ENCODE measurements around the gene DSC1.

The DSC1 gene

GRCh38 chr18:31203096-31203793, 40.6 kb upstream of the DSC1 start:
- Histone ChIP-seq H3K4me1 (ENCODE audit: control insufficient read depth in 1 of 2, insufficient read depth in 1 of 2, low read depth in 1 of 2, low read length in 1 of 2) (peaks cover 50% of the 10 kb centered on the region in 2 experiments), H3K27me3 (no peaks in the 10 kb centered on the region), H3K36me3 (no peaks in the 10 kb centered on the region), H3K4me3 (ENCODE audit: low read depth in 1 of 2, low read length in 1 of 2) (peak overlapping the region; percentile 29 to 55), H3K9me3 (no peaks in the 10 kb centered on the region), H3K27ac (peak overlapping the region; percentile 75)
- TF ChIP-seq CTCF (IDR thresholded peaks at IDR 0.05), result no peak

GRCh38 chr18:31199190-31199769, 36.6 kb upstream of the DSC1 start:
- no peak for TF ChIP-seq CTCF (IDR thresholded peaks at IDR 0.05)
- H3K4me3 ChIP-seq (ENCODE audit: low read depth in 1 of 2, low read length in 1 of 2), result no peak overlapping the region
- peaks cover 20 to 22% of the 10 kb centered on the region in 2 experiments for H3K4me1 ChIP-seq (ENCODE audit: control insufficient read depth in 1 of 2, insufficient read depth in 1 of 2, low read depth in 1 of 2, low read length in 1 of 2)
- no peaks in the 10 kb centered on the region for H3K36me3 ChIP-seq
- H3K27ac ChIP-seq, result no peak overlapping the region
- no peaks in the 10 kb centered on the region for H3K9me3 ChIP-seq
- H3K27me3 ChIP-seq, result no peaks in the 10 kb centered on the region

- Histone ChIP-seq H3K4me3 (ENCODE audit: low read depth in 1 of 2, low read length in 1 of 2) (no peak overlapping the region), H3K27me3 (no peaks in the 10 kb centered on the region), H3K36me3 (no peaks in the 10 kb centered on the region), H3K27ac (no peak overlapping the region), H3K4me1 (ENCODE audit: control insufficient read depth in 1 of 2, insufficient read depth in 1 of 2, low read depth in 1 of 2, low read length in 1 of 2) (peaks cover 4 to 6% of the 10 kb centered on the region in 2 experiments), H3K9me3 (no peaks in the 10 kb centered on the region)
- no peak for TF ChIP-seq CTCF (IDR thresholded peaks at IDR 0.05)
These were observed 35.0 kb upstream of the DSC1 start for GRCh38 chr18:31197676-31198075.

GRCh38 chr18:31195063-31195462, 32.4 kb upstream of the DSC1 start:
- no peak for TF ChIP-seq CTCF (IDR thresholded peaks at IDR 0.05)
- Histone ChIP-seq H3K36me3 (no peaks in the 10 kb centered on the region), H3K27me3 (no peaks in the 10 kb centered on the region), H3K9me3 (no peaks in the 10 kb centered on the region), H3K27ac (no peak overlapping the region), H3K4me3 (ENCODE audit: low read depth in 1 of 2, low read length in 1 of 2) (no peak overlapping the region), H3K4me1 (ENCODE audit: control insufficient read depth in 1 of 2, insufficient read depth in 1 of 2, low read depth in 1 of 2, low read length in 1 of 2) (no peaks in the 10 kb centered on the region)

GRCh38 chr18:31192086-31192776, 29.6 kb upstream of the DSC1 start:
- TF ChIP-seq CTCF (IDR thresholded peaks at IDR 0.05), result no peak
- H3K36me3 ChIP-seq, result no peaks in the 10 kb centered on the region
- H3K4me1 ChIP-seq (ENCODE audit: control insufficient read depth in 1 of 2, insufficient read depth in 1 of 2, low read depth in 1 of 2, low read length in 1 of 2), result no peaks in the 10 kb centered on the region
- H3K4me3 ChIP-seq (ENCODE audit: low read depth in 1 of 2, low read length in 1 of 2), result no peak overlapping the region
- no peak overlapping the region for H3K27ac ChIP-seq
- H3K9me3 ChIP-seq, result no peaks in the 10 kb centered on the region
- H3K27me3 ChIP-seq, result no peaks in the 10 kb centered on the region

All from neutrophil (primary cell).